ENCODE measurements around the gene POLE. TPM values are rescaled to one million over a fixed set of nuclear protein-coding genes. Genes with fewer than 3 reads are reported as not detected.

Gene POLE
- total and polyA plus RNA-seq, 2 donors (not counting 1 experiment from before 2014, with no cell fraction given), result 6.2 to 9.6 TPM

DNA sequence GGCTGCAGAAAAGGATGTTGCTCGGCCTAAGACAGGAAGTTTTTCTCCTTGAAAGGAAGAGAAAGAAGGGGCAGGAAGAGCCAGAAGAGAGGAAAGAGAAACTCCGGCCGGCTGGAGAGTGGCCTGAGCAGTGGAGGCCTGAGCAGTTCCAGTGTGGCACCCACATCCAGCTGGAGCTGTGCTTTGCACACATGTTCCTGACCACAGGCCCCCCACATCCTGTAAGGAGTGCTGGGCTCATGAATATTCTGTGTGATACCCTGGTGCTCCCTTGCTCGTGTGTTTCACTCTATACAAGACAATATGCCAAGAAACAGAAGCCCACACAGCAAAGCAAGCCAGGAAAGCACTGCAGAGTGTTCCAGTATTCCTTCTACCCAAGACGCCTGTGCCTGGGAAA is 27.1 kb downstream of the POLE start:
- peaks cover 21% of the 10 kb centered on the region for H3K36me3 ChIP-seq (ENCODE audit: control insufficient read depth, insufficient read depth, low read length)
- H3K27me3 ChIP-seq (ENCODE audit: control insufficient read depth, insufficient read depth, low read length), result no peaks in the 10 kb centered on the region
- no peak overlapping the region for H3K27ac ChIP-seq (ENCODE audit: insufficient read depth, low read length)
- no peaks in the 10 kb centered on the region for H3K4me1 ChIP-seq (ENCODE audit: control insufficient read depth, extremely low read depth, insufficient read depth, low read length)
- TF ChIP-seq, protein P1, sequence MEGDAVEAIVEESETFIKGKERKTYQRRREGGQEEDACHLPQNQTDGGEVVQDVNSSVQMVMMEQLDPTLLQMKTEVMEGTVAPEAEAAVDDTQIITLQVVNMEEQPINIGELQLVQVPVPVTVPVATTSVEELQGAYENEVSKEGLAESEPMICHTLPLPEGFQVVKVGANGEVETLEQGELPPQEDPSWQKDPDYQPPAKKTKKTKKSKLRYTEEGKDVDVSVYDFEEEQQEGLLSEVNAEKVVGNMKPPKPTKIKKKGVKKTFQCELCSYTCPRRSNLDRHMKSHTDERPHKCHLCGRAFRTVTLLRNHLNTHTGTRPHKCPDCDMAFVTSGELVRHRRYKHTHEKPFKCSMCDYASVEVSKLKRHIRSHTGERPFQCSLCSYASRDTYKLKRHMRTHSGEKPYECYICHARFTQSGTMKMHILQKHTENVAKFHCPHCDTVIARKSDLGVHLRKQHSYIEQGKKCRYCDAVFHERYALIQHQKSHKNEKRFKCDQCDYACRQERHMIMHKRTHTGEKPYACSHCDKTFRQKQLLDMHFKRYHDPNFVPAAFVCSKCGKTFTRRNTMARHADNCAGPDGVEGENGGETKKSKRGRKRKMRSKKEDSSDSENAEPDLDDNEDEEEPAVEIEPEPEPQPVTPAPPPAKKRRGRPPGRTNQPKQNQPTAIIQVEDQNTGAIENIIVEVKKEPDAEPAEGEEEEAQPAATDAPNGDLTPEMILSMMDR (conservative IDR thresholded peaks at IDR 0.05 in 1 of 2, IDR thresholded peaks at IDR 0.05 in 1 of 2; ENCODE audit: low read depth in 1 of 2, low read length in 2 of 2), result no peak
- no peak for TF ChIP-seq EZH2 (IDR thresholded peaks at IDR 0.05; ENCODE audit: low read length, missing control alignments)
- DNase-seq (ENCODE audit: low read depth in 2 of 2), result no peak
- no peak overlapping the region for H3K9ac ChIP-seq (ENCODE audit: insufficient read depth, low read length)
- H3K9me3 ChIP-seq (ENCODE audit: control insufficient read depth, insufficient read depth, low read depth, low read length), result no peaks in the 10 kb centered on the region
- H3K4me3 ChIP-seq (replicated peaks in 1 of 4; ENCODE audit: control extremely low read depth in 1 of 4, insufficient read depth in 1 of 4, low read depth in 3 of 4, low read length in 4 of 4), result no peak overlapping the region
- H3K4me2 ChIP-seq (ENCODE audit: extremely low read depth, insufficient read depth, low read length), result no peak overlapping the region
- H3K79me2 ChIP-seq (ENCODE audit: control insufficient read depth, insufficient read depth, low read length), result no peaks in the 10 kb centered on the region
- no peaks in the 10 kb centered on the region for H4K20me1 ChIP-seq (ENCODE audit: control insufficient read depth, extremely low read depth, insufficient read depth, low read length)
- no peak overlapping the region for H2AFZ ChIP-seq (ENCODE audit: low read length)

DNA sequence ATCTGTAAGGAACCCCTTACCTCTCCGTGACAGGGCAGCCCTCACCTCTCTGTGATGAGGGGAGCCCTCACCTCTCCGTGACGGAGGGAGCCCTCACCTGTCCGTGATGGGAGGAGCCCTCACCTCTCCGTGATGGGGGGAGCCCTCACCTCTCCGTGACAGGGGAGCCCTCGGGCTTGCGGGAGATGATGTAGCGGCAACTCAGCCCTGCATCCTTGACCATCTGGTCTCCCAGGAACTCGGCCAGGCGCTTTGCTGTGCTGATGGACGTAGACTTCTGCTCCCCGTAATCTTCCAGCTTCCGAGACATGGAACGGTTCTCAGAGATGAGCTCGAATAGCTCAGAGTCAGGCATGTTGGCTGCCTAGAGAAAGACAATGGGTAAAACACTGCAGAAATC is 28.0 kb downstream of the POLE start:
- Histone ChIP-seq H3K27ac (ENCODE audit: insufficient read depth, low read length) (no peak overlapping the region), H4K20me1 (ENCODE audit: control insufficient read depth, extremely low read depth, insufficient read depth, low read length) (no peaks in the 10 kb centered on the region), H3K4me2 (ENCODE audit: extremely low read depth, insufficient read depth, low read length) (no peak overlapping the region), H3K9ac (ENCODE audit: insufficient read depth, low read length) (no peak overlapping the region), H3K36me3 (ENCODE audit: control insufficient read depth, insufficient read depth, low read length) (peaks cover 20% of the 10 kb centered on the region), H3K9me3 (ENCODE audit: control insufficient read depth, insufficient read depth, low read depth, low read length) (no peaks in the 10 kb centered on the region), H2AFZ (ENCODE audit: low read length) (no peak overlapping the region), H3K4me1 (ENCODE audit: control insufficient read depth, extremely low read depth, insufficient read depth, low read length) (no peaks in the 10 kb centered on the region), H3K27me3 (ENCODE audit: control insufficient read depth, insufficient read depth, low read length) (no peaks in the 10 kb centered on the region), H3K4me3 (replicated peaks in 1 of 4; ENCODE audit: control extremely low read depth in 1 of 4, insufficient read depth in 1 of 4, low read depth in 3 of 4, low read length in 4 of 4) (no peak overlapping the region), H3K79me2 (ENCODE audit: control insufficient read depth, insufficient read depth, low read length) (no peaks in the 10 kb centered on the region)
- no peak for TF ChIP-seq EZH2 (IDR thresholded peaks at IDR 0.05; ENCODE audit: low read length, missing control alignments)
- TF ChIP-seq, protein P1 (conservative IDR thresholded peaks at IDR 0.05 in 1 of 2, IDR thresholded peaks at IDR 0.05 in 1 of 2; ENCODE audit: low read depth in 1 of 2, low read length in 2 of 2), result no peak
- no peak for DNase-seq (ENCODE audit: low read depth in 2 of 2)

DNA sequence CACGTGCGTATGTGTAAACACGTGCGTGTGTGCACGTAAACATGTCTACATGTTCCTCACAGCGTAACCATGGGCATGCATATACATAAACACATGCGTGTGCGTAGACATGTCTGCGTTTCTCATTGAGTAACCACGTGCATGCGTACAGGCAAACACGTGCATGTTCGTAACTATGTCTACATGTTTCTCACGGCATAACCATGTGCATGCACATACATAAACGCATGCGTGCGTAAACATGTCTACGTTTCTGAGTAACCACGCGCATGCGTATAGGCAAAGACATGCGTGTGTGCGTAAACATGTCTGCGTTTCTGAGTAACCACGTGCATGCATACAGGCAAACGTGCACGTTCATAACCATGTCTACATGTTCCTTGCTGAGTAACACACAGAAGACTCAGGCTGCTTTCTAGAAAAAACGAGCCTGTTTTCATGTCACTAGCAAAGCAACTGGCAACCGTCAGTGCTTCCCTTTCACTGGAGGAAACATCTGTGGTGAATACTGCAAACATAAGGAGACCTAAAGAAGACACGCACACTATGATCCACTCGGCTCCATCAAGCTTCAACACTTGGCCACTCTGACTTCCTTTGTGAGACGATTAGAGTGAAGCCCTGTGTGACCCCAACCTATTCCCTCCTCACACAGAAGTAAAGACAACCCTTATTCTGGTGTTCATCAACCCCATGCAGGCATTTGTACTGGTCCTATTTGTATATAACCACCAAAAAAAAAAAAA is 28.8 kb downstream of the POLE start:
- no peak overlapping the region for H3K27ac ChIP-seq (ENCODE audit: insufficient read depth, low read length)
- no peak for DNase-seq (ENCODE audit: low read depth in 2 of 2)
- TF ChIP-seq EZH2 (IDR thresholded peaks at IDR 0.05; ENCODE audit: low read length, missing control alignments), result no peak
- TF ChIP-seq, protein P1 (conservative IDR thresholded peaks at IDR 0.05 in 1 of 2, IDR thresholded peaks at IDR 0.05 in 1 of 2; ENCODE audit: low read depth in 1 of 2, low read length in 2 of 2), result no peak
- peaks cover 20% of the 10 kb centered on the region for H3K36me3 ChIP-seq (ENCODE audit: control insufficient read depth, insufficient read depth, low read length)
- H2AFZ ChIP-seq (ENCODE audit: low read length), result no peak overlapping the region
- no peak overlapping the region for H3K4me2 ChIP-seq (ENCODE audit: extremely low read depth, insufficient read depth, low read length)
- H3K79me2 ChIP-seq (ENCODE audit: control insufficient read depth, insufficient read depth, low read length), result no peaks in the 10 kb centered on the region
- H4K20me1 ChIP-seq (ENCODE audit: control insufficient read depth, extremely low read depth, insufficient read depth, low read length), result no peaks in the 10 kb centered on the region
- no peaks in the 10 kb centered on the region for H3K27me3 ChIP-seq (ENCODE audit: control insufficient read depth, insufficient read depth, low read length)
- no peaks in the 10 kb centered on the region for H3K4me1 ChIP-seq (ENCODE audit: control insufficient read depth, extremely low read depth, insufficient read depth, low read length)
- H3K4me3 ChIP-seq (replicated peaks in 1 of 4; ENCODE audit: control extremely low read depth in 1 of 4, insufficient read depth in 1 of 4, low read depth in 3 of 4, low read length in 4 of 4), result no peak overlapping the region
- H3K9ac ChIP-seq (ENCODE audit: insufficient read depth, low read length), result no peak overlapping the region
- no peaks in the 10 kb centered on the region for H3K9me3 ChIP-seq (ENCODE audit: control insufficient read depth, insufficient read depth, low read depth, low read length)

Data from fibroblast of lung (primary cell).